GM18873 (cell line): ENCODE measurements around the gene SYNE1.
"Not testable (repeated sequence)": the region's sequence is repeated elsewhere in the genome, so short reads cannot be mapped to it uniquely, and the experiment has no call there.

Experiments
- ATAC-seq: cut with Tn5 transposase; IDR thresholded peaks from one replicate; pipeline ENCODE4 v1.9.1; 2021; ENCODE audit warnings: mild to moderate bottlenecking, moderate library complexity, moderate number of reproducible peaks; ENCODE audit not compliant: unreplicated experiment, low FRiP score

SYNE1 gene

GRCh38 chr6:152637296-152638047 is at the start of gene SYNE1:
Gene SYNE1 (minus strand): TSS chr6:152637362. CDS start chr6:152628331, 9,031 bp downstream.
- ATAC-seq: no peak

- ATAC-seq: no peak
Measured at GRCh38 chr6:152685819-152686218, 48.7 kb upstream of the SYNE1 start.

GRCh38 chr6:152682935-152683334 is 45.8 kb upstream of the SYNE1 start:
- ATAC-seq: not testable (repeated sequence)

GRCh38 chr6:152682141-152682540 is 45.0 kb upstream of the SYNE1 start:
- ATAC-seq: no peak

- no peak for ATAC-seq
Measured at GRCh38 chr6:152680879-152681517, 43.8 kb upstream of the SYNE1 start.

GRCh38 chr6:152680151-152680550 is 43.0 kb upstream of the SYNE1 start:
- ATAC-seq: no peak

- ATAC-seq: no peak
Measured at GRCh38 chr6:152673236-152673635, 36.1 kb upstream of the SYNE1 start.

GRCh38 chr6:152671171-152671570 is 34.0 kb upstream of the SYNE1 start:
- no peak for ATAC-seq

- ATAC-seq: no peak
Measured at GRCh38 chr6:152669895-152670294, 32.7 kb upstream of the SYNE1 start.

GRCh38 chr6:152661776-152662175 is 24.6 kb upstream of the SYNE1 start:
- no peak for ATAC-seq

GRCh38 chr6:152651986-152652385 is 14.8 kb upstream of the SYNE1 start:
- ATAC-seq: no peak

GRCh38 chr6:152648105-152648504 is 10.9 kb upstream of the SYNE1 start:
- ATAC-seq: no peak

- ATAC-seq: not testable (repeated sequence)
Measured at GRCh38 chr6:152646732-152647131, 9.6 kb upstream of the SYNE1 start.

GRCh38 chr6:152642578-152643375 is 5.6 kb upstream of the SYNE1 start:
- ATAC-seq: peak; percentile 72

GRCh38 chr6:152636609-152637295 is 410 bp downstream of the SYNE1 start:
- ATAC-seq: no peak

GRCh38 chr6:152636021-152636608 is 1.0 kb downstream of the SYNE1 start:
- ATAC-seq: no peak

- peak; percentile 60 for ATAC-seq
Measured at GRCh38 chr6:152634773-152635172, 2.4 kb downstream of the SYNE1 start.

- ATAC-seq: no peak
Measured at GRCh38 chr6:152632121-152632782, 4.9 kb downstream of the SYNE1 start.

GRCh38 chr6:152631376-152631775 is 5.8 kb downstream of the SYNE1 start:
- no peak for ATAC-seq

- ATAC-seq: no peak
Measured at GRCh38 chr6:152630832-152631231, 6.3 kb downstream of the SYNE1 start.
